GM15510 (cell line): ENCODE results near the gene DTX3.

Experiments used
- POLR2A ChIP-seq: IDR thresholded peaks from 3 replicates; pipeline ENCODE4 v1.6.1; 2011; ENCODE audit warnings: borderline replicate concordance; ENCODE audit not compliant: insufficient read length; ENCODE audit errors: extremely low read depth

The DTX3 gene

DNA sequence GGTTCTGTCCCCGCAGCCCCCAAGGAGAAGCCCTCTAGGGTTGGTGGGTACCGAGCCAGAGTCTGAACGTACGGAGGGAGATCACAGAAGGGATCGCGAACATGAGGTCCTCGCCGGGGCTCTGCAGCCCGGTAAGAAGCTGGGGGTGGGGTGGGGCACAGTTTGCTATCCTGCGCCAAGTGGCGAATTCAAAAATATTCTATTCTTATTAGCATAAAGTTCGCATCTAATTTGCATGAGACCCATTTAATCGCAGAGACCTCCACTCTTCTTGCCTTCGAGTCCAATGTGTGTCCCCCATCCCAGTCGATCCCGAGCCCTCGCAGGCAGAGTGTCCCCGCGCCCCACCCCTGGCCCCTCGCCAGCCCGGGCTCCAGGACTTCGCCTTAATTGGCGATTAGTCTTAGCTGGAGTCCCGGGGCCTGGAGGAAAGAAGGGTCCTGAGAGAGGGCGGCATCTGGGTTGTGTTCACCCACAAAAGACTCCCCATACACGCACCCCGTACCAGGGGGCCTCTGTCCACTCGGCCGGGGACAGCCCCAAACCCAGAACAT, 6.0 kb downstream of the DTX3 start:
- no peak for TF ChIP-seq POLR2A

DNA sequence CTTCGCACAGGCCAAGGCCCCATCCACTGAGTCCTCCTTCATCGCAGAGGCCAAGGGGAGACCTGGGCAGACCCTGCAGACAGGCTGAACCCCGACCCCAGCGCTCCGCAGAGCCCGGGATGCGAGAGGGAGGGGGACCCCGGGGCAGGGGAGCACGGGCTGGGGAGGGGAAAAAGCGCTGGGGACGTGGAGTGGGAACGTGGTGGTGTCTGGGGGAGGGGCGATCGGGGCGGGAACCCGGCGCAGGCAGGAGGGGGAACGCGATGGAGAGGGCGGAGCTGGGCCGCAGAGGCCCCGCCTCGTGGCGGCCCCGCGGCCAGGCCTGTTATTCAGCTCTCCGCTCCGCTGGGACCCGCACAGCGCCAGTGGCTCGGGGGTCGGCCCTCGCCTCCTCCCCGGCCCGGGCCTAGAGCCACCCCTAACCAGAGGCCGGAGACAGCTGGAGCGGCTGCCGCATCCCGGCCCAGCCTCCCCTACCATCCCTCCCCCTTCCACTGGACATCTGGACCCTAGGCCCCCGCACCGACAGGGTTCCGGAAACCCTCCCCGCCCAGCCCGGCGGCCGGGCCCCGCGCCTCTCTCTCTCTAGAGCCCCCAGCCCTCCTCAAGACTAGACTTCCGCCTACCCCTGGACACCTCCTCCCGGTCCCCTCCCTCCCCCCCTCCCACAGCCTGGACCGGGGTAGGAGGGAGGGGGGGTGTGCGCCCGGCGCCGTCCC, 6.6 kb downstream of the DTX3 start, which contains the start of gene ARHGEF25:
TSS of gene ARHGEF25 (plus strand) at position 328 of the 719 bp plus-strand sequence. CDS start 460 bp downstream, outside the sequence.
- peak; percentile 52 for TF ChIP-seq POLR2A

DNA sequence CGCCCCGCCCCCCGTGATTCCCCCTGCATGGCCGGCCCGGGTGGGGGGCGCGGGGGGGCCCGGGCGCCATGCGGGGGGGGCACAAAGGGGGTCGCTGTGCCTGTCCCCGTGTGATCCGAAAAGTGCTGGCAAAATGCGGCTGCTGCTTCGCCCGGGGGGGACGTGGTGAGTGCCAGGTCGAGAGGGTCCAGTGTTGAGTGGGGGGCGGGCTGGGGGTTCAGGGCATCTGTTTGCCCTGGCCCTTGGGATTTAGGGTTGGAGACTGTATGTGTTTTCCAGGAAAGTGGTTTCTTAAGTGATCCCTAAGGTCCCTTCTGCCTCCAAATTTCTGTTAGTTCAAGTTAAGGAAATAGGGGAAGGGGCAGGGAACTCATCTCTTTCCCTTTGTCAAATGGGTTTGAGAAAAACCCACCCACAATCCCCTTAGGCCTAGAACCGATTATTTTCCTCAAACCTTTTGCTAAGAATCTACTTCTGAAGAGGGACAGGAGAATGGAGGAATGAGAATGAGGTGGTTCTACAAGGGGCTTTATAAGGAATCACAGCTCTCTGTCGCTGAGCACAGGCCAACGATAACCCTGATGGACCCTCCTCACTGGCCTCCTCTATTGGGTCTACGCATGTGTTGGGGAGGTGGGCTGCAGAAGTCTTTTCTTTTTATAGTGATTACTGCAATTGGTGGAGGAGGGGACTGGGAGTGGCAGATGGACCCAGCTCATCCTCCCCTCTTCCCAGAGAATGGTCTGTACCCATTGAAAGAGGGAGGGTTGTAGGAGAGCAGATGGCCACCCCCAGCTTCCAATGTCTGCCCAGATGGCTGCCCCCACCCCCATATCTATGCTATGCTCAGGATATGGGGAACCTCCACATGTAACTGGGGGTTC, 7.4 kb downstream of the DTX3 start:
- no peak for TF ChIP-seq POLR2A

DNA sequence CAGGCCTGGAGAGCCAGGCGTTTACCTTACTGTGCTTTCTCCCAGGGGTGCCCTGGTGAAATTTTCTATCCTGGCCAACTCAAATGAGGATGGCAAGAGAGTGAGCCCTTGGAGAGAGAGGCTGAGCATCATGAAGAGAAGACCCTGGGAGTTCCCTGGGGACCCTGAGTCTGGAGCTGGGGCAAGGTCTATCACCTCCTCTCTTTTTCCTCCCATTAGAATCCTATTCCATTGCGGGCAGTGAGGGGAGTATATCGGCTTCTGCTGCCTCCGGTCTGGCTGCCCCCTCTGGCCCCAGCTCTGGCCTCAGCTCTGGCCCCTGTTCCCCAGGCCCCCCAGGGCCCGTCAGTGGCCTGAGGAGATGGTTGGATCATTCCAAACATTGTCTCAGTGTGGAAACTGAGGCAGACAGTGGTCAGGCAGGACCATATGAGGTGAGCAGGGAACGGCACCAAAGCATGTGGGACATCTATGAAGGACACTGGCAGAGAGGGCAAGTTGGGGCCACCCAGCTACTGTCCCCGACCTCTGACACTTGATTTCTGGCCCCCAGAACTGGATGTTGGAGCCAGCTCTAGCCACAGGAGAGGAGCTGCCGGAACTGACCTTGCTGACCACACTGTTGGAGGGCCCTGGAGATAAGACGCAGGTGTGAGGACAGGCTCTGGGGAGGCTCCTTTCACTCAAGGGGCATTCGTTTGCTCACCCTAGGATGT, 8.2 kb downstream of the DTX3 start:
- no peak for TF ChIP-seq POLR2A

DNA sequence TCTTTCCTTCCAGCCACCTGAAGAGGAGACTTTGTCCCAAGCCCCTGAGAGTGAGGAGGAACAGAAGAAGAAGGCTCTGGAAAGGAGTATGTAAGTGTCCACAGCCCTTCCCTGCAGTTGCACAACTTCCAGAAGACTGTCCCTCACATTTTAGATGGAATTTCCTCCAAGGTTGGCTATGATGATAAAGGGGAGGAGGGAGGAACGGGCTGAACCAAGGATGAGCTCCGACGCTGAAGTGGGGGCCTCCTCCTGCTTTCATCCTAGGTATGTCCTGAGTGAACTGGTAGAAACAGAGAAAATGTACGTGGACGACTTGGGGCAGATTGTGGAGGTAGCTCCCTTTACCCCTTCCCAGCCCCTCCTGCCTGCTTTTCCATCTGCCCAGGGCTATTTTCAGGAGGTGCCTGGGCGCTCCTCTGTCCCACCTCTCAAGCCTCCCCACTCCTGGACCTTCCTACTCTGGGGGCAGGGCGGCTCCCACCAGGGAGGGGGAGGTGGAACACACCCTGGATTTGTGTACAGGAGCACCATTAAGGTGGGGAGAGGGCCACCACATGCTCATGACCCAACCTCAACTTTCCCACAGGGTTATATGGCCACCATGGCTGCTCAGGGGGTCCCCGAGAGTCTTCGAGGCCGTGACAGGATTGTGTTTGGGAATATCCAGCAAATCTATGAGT, 8.9 kb downstream of the DTX3 start:
- no peak for TF ChIP-seq POLR2A

DNA sequence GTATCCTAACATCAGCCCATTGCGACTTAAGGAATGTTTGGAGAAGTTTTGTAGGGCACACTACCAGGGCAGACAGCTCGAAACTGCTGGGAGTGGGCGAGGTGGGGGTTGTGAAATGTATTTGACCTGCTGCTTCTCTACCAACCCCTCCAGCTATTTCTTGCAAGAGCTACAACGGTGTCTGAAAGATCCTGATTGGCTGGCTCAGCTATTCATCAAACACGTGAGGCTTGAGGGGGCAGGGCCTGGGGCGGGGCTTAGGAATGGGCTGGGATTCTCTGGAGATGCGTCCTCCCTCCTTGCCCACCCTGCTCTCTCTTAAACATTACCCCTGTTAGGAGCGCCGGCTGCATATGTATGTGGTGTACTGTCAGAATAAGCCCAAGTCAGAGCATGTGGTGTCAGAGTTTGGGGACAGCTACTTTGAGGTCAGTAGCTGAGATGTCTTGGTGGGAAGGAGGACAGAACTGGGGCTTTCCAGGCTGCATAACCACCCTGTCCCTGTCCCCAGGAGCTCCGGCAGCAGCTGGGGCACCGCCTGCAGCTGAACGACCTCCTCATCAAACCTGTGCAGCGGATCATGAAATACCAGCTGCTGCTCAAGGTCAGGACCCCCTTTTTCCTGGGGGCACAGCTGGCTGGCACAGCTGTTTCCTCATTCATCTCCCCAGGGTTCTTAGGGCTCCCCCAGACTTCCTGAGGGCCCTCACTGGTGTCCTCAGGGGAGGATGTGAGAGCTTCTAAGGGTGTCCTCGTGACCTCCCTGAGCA, 9.7 kb downstream of the DTX3 start:
- TF ChIP-seq POLR2A: no peak

DNA sequence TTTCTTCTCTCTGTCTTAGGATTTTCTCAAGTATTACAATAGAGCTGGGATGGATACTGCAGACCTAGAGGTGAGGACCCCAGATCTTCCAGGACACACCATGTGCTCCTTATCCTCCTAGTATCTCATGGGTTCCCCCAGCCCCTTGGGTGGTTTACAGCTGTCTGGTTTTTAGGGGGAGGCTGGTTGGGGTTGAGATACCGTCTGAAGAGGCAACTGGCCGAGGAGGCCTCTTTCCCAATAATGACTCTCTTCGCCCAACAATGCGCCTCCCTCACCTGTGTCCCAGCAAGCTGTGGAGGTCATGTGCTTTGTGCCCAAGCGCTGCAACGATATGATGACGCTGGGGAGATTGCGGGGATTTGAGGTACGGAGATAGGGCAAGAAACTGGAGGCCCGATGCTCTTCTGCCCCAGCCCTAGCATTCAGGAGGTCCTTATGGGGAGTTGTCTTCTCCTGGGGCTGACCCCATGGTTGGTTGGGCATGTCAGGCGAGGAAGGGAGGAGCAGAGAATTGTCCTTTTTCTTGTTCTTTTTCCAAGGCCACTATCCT, 10.4 kb downstream of the DTX3 start:
- no peak for TF ChIP-seq POLR2A

DNA sequence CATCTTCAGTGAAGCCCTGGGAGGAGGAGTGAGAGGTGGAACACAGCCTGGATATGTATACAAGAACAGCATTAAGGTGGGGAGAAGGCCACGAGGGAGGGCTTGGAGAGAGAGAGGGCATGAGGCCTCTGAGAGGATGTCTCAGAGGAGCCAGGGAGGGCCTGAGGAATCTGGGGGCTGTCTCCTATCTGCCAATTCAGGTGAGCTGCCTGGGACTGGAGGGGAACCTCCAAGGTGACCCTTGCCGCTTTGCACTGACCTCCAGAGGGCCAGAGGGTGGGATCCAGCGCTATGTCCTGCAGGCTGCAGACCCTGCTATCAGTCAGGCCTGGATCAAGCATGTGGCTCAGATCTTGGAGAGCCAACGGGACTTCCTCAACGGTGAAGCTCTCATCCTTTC, 11.0 kb downstream of the DTX3 start:
- no peak for TF ChIP-seq POLR2A

DNA sequence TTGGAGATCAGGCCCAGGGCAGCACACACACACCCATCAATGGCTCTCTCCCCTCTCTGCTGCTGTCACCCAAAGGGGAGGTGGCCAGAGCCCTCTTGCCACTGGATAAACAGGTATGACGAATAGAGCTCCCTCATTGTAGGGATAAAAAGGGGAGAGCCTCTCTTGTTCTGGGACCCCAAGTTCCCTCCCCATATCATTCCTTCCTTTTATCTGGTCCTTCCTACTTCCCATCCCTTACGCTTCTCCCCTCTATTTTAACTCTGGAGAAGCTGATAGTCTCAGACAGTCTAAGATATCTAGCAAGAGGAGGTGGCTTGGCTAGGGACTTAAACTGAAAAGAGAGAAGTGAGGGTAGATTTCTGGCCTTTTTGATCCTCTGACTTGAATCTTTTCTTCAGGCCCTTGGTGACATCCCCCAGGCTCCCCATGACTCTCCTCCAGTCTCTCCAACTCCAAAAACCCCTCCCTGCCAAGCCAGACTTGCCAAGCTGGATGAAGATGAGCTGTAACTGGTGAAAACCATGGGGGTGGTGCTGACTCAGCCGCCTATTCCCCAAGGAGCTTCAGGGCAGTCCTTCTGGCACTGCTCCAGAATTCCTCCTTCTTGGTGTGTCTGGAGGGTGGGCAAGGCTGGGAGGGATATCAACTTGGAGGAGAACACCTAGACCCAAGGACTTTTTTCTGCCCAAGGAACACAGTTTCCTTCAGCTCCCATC, 11.9 kb downstream of the DTX3 start:
- TF ChIP-seq POLR2A: no peak

DNA sequence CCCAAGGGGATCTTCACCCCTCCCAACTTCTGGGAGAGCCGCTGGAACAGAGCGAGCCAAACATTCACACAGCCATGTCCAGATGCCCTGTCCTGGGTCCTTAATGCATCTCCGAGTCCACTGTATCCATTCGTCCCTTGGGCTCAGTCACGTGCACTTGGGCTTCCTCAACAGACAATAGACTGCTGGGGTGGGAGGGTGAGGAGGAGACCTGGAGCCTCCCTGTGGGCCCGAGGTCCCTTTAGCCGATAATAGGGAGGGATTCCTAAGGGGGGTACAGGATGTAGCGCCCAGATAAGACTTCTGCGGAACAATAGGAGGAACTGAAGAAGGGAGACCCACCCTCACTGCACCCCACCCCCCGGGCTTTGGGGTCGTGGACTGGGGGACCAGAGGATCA, 13.3 kb downstream of the DTX3 start:
- no peak for TF ChIP-seq POLR2A

DNA sequence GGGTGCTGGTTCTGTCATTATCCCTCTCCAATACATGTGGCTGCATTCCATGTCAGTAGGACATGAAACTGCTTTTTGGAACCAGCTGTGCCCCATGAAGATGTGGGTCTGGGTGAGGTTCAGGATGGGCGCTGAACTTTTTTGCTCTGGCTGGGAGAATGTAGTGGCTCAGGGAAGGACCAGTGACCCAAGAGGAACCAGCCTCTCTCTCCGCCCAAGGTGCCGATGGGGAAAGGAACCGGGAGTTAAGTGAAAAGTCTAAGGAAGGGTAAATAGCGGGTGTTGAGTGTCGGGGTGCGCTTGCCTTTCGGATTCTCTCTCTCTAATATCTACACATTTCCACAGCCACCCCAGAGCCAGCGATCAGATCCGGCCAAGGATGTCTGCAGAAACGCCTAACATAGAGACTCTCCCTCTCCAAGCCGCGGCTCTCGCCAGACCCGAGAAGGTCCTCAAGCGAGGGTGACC, 14.4 kb downstream of the DTX3 start:
- no peak for TF ChIP-seq POLR2A

DNA sequence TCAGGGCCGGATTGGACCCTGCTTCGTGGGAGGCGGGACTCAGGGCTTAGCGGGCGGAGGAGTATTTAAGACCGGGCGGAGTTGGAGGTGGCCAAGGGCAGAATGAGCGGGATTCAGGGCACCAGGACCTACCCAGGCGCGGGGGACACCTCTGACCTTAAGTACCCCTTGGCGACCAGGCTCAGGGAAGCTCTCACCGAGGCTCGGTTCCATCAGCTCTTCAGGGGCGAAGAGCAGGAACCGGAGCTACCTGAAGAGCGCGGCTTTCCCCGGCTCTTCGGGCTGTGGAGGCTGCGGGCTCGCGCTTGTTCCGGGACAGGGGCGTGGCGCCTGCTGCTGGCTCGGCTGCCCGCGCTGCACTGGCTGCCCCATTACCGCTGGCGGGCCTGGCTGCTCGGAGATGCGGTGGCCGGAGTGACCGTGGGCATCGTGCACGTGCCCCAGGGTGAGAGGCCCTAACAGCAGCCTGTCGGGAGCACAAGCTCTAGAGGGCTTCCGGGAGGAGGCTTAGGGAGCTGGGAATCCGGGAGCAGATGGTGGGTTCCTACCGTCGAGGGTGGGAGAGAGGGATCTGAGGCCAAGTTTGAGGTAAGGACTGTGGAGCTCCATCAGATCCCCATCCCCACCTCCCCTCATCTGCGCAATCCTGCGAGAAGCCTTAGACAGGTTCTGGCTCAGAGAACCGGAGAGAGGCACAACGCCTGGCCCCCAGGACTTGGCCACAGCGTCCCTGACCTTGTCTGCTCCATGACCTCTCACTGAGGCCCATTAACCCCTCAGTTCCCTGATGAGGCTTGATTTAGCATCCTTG, 15.0 kb downstream of the DTX3 start:
- TF ChIP-seq POLR2A: no peak

DNA sequence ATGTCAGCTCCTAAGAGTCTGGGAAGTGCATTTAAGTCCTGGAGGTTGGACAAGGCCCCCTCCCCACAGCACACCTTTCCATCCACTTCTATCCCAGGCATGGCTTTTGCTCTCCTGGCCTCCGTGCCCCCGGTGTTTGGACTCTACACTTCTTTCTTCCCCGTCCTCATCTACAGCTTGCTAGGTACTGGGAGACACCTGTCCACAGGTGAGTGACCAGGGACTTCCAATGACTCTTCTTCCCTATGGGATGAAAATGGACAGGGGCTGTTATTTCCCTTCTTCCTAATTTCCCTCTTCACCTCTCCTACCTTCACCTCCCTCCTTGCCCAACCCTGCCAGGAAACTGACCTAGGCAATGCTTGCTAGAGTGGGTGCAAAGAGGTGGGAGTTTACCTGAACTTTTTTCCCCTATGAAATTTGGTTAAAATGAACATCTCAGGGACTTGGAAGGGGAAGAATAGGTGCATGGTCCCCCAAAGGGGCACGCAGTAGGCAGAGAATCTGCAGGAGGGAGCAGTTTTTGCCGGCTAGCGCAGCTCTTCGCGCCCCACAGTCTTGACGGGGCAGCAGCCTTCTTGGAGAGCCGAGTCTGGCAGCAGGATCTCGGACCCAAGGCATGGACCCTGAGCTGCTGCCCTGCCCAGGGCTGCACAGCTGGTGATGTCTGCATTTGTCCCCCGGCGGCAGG, 15.8 kb downstream of the DTX3 start:
- TF ChIP-seq POLR2A: no peak
